Type B pancreatic cell (in vitro differentiated cells): Measurements from ENCODE around the gene CRTC1. TPM values are rescaled to one million over a fixed set of nuclear protein-coding genes. Genes with fewer than 3 reads are reported as not detected.

Experiments
- DNase-seq: peaks from one replicate; pipeline ENCODE4 v3.0.0; 2021; ENCODE audit warnings: mixed read lengths; ENCODE audit not compliant: unreplicated experiment; ENCODE audit errors: extremely low spot score
- H3K27ac Mint-ChIP-seq: 2 replicates; pipeline ENCODE4 v1.8.0; 2021; ENCODE audit warnings: mild to moderate bottlenecking, mixed read lengths
- H3K27me3 Mint-ChIP-seq: 2 replicates; pipeline ENCODE4 v1.8.0; 2021; ENCODE audit warnings: mixed read lengths
- H3K36me3 Mint-ChIP-seq: 2 replicates; pipeline ENCODE4 v1.8.0; 2021; ENCODE audit warnings: mixed read lengths
- H3K4me1 Mint-ChIP-seq: one replicate; pipeline ENCODE4 v1.8.0; 2021; ENCODE audit warnings: mixed read lengths; ENCODE audit not compliant: unreplicated experiment
- H3K4me3 Mint-ChIP-seq: 2 replicates; pipeline ENCODE4 v1.8.0; 2021; ENCODE audit warnings: mild to moderate bottlenecking, mixed read lengths
- H3K9me3 Mint-ChIP-seq: 2 replicates; pipeline ENCODE4 v1.8.0; 2021; ENCODE audit warnings: mixed read lengths
- CTCF ChIP-seq: fragments of 200-600 bp; sonication (generic); conservative IDR thresholded peaks from 2 replicates; pipeline ENCODE4 v1.5.0; 2021; ENCODE audit warnings: antibody characterized with exemption, mild to moderate bottlenecking
- total RNA-seq: library from RNA; stranded (reverse); gene quantifications from 2 replicates; pipeline ENCODE4 v1.2.1, GENCODE V29; 2021; ENCODE audit warnings: low replicate concordance

CRTC1 gene
- total RNA-seq, 1 donor from 2014 or later: 20.2 TPM

DNA sequence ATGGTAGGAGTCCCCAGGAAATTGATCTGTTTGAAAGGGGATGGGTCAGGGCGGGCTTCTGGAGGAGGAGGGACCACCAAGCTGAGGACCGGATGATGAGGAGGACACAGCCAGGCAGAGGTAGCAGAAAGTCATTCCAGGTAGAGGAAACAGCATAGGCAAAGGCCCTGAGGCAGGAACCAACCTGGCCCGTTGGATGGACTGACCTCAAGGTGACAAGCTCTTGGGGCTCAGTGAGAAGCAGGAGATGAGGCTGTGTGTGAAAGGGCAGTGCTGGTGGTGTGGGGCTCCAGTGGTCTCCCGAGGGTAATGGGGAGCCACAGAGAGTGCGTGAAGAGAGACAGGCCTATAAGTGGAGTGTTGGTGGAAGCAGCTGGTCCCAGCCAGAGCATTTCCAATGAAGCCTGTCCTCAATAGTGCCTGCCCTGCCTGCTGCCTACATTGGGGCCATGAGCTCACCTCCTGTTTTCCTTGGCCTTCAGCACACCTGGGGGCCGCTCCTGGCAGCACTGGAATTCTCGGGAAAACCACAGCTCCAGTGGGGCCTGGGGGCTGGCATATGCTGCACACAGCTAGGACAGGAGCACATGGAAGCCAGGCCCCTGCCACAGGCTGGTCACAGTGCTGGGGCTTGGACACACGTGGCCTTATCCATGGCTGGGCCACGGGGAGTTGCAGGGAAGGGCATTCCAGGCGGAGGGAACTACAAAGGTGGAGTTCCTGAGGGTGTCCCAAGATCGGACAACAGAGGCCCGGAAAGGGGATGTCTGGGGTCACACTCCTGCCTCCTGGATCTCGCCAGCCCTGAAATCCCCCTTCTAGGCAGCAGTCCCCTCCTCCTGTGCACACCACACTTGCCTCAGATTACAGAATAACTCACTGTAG, 109.9 kb downstream of the CRTC1 start:
- H3K4me3 Mint-ChIP-seq: no peak overlapping the region

DNA sequence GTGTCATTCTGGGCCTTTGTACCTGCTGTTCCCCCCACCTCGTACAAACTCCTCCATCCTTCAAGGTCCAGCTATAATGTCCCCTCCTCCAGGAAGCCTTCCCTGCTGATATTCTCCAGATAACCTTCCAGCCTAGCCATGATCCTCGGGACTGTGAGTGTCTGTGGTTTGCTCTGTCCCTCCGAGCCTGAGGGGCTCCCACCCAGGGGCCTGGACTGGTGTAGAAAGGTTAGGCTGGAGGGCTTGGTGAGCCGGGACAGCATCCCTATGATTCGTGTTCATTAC, 110.5 kb downstream of the CRTC1 start:
- no peak overlapping the region for H3K4me3 Mint-ChIP-seq
- peaks cover 77% of the 10 kb centered on the region for H3K27me3 Mint-ChIP-seq
- H3K4me1 Mint-ChIP-seq: peaks cover 7% of the 10 kb centered on the region
- no peaks in the 10 kb centered on the region for H3K9me3 Mint-ChIP-seq
- H3K27ac Mint-ChIP-seq: no peak overlapping the region
- no peak for TF ChIP-seq CTCF
- DNase-seq: no peak
- no peaks in the 10 kb centered on the region for H3K36me3 Mint-ChIP-seq

More for the DNA sequence above, 109.9 kb downstream of the CRTC1 start:
- no peaks in the 10 kb centered on the region for H3K9me3 Mint-ChIP-seq
- peaks cover 82% of the 10 kb centered on the region for H3K27me3 Mint-ChIP-seq
- H3K27ac Mint-ChIP-seq: no peak overlapping the region
- peaks cover 4% of the 10 kb centered on the region for H3K4me1 Mint-ChIP-seq
- H3K36me3 Mint-ChIP-seq: no peaks in the 10 kb centered on the region
- TF ChIP-seq CTCF: no peak
- DNase-seq: no peak

GRCh38 chr19:18794692-18795091, 111.2 kb downstream of the CRTC1 start:
- no peak for TF ChIP-seq CTCF
- Mint-ChIP-seq H3K4me1 (peaks cover 8% of the 10 kb centered on the region), H3K9me3 (no peaks in the 10 kb centered on the region), H3K27me3 (peaks cover 70% of the 10 kb centered on the region), H3K4me3 (no peak overlapping the region), H3K36me3 (no peaks in the 10 kb centered on the region), H3K27ac (no peak overlapping the region)
- DNase-seq: no peak

DNA sequence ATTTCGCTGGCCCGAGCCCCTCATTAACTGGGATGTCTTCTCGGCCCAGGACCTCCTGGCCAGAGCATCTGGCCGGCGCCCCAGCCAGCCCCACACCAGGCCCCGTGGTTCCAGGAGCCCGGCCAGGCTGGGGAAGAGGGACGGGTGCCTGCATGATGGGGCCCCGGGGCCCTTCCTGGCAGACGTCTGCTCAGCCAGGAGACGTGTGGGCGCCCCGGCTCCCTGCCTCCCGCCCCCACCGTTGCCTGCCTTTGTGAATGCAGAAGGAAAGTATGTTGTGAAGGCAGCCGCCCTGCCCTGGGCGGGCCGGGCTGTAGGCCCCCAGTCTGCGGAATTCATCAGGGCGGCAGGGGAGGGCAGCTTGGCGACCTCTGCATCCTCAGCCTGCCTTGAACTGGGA, 112.1 kb downstream of the CRTC1 start:
- no peak for TF ChIP-seq CTCF
- H3K9me3 Mint-ChIP-seq: no peaks in the 10 kb centered on the region
- H3K27me3 Mint-ChIP-seq: peaks cover 62% of the 10 kb centered on the region
- H3K4me3 Mint-ChIP-seq: no peak overlapping the region
- no peak overlapping the region for H3K27ac Mint-ChIP-seq
- H3K4me1 Mint-ChIP-seq: peaks cover 4% of the 10 kb centered on the region
- DNase-seq: no peak
- no peaks in the 10 kb centered on the region for H3K36me3 Mint-ChIP-seq

GRCh38 chr19:18796239-18796638, 112.8 kb downstream of the CRTC1 start:
- no peaks in the 10 kb centered on the region for H3K9me3 Mint-ChIP-seq
- H3K27me3 Mint-ChIP-seq: peaks cover 55% of the 10 kb centered on the region

More at GRCh38 chr19:18796239-18796638, 112.8 kb downstream of the CRTC1 start:
- TF ChIP-seq CTCF: no peak
- Mint-ChIP-seq H3K27ac (no peak overlapping the region), H3K36me3 (no peaks in the 10 kb centered on the region), H3K4me1 (peaks cover 4% of the 10 kb centered on the region), H3K4me3 (no peak overlapping the region)
- no peak for DNase-seq
